ENCODE measurements around the gene JPT1.

Gene JPT1

GRCh38 chr17:75154195-75155106 is at the start of gene JPT1:
Gene JPT1, minus strand, starts transcription at chr17:75154512. Its CDS starts 115 bp downstream, at chr17:75154397.
- TF ChIP-seq GATA2 (IDR thresholded peaks at IDR 0.05; ENCODE audit: low read depth, low read length) = no peak
- no peak for TF ChIP-seq GATA3 (IDR thresholded peaks at IDR 0.05; ENCODE audit: low read depth, low read length)

GRCh38 chr17:75199886-75200618 is 45.7 kb upstream of the JPT1 start:
- TF ChIP-seq GATA2 (IDR thresholded peaks at IDR 0.05; ENCODE audit: low read depth, low read length) (no peak), GATA3 (IDR thresholded peaks at IDR 0.05; ENCODE audit: low read depth, low read length) (no peak)

GRCh38 chr17:75194879-75195278 is 40.6 kb upstream of the JPT1 start:
- TF ChIP-seq GATA3 (IDR thresholded peaks at IDR 0.05; ENCODE audit: low read depth, low read length) (no peak), GATA2 (IDR thresholded peaks at IDR 0.05; ENCODE audit: low read depth, low read length) (no peak)

GRCh38 chr17:75191584-75191983 is 37.3 kb upstream of the JPT1 start:
- TF ChIP-seq GATA2 (IDR thresholded peaks at IDR 0.05; ENCODE audit: low read depth, low read length) = no peak
- TF ChIP-seq GATA3 (IDR thresholded peaks at IDR 0.05; ENCODE audit: low read depth, low read length) = no peak

- TF ChIP-seq GATA3 (IDR thresholded peaks at IDR 0.05; ENCODE audit: low read depth, low read length) (no peak), GATA2 (IDR thresholded peaks at IDR 0.05; ENCODE audit: low read depth, low read length) (no peak)
These were observed 34.3 kb upstream of the JPT1 start for GRCh38 chr17:75188614-75189013.

- no peak for TF ChIP-seq GATA3 (IDR thresholded peaks at IDR 0.05; ENCODE audit: low read depth, low read length)
- TF ChIP-seq GATA2 (IDR thresholded peaks at IDR 0.05; ENCODE audit: low read depth, low read length) = no peak
These were observed 29.9 kb upstream of the JPT1 start for GRCh38 chr17:75183999-75184884.

- TF ChIP-seq GATA2 (IDR thresholded peaks at IDR 0.05; ENCODE audit: low read depth, low read length) = no peak
- no peak for TF ChIP-seq GATA3 (IDR thresholded peaks at IDR 0.05; ENCODE audit: low read depth, low read length)
These were observed 28.5 kb upstream of the JPT1 start, which contains the start of gene SUMO2 for GRCh38 chr17:75182569-75183436. Gene SUMO2, minus strand, starts transcription at chr17:75182959. Its CDS starts 125 bp downstream, at chr17:75182834.

- TF ChIP-seq GATA3 (IDR thresholded peaks at IDR 0.05; ENCODE audit: low read depth, low read length) = no peak
- TF ChIP-seq GATA2 (IDR thresholded peaks at IDR 0.05; ENCODE audit: low read depth, low read length) = no peak
These were observed 27.9 kb upstream of the JPT1 start for GRCh38 chr17:75182319-75182568.

- TF ChIP-seq GATA3 (IDR thresholded peaks at IDR 0.05; ENCODE audit: low read depth, low read length) (no peak), GATA2 (IDR thresholded peaks at IDR 0.05; ENCODE audit: low read depth, low read length) (no peak)
These were observed 27.5 kb upstream of the JPT1 start for GRCh38 chr17:75181608-75182318.

GRCh38 chr17:75181110-75181509 is 26.8 kb upstream of the JPT1 start:
- TF ChIP-seq GATA3 (IDR thresholded peaks at IDR 0.05; ENCODE audit: low read depth, low read length) (no peak), GATA2 (IDR thresholded peaks at IDR 0.05; ENCODE audit: low read depth, low read length) (no peak)

GRCh38 chr17:75178453-75178852 is 24.1 kb upstream of the JPT1 start:
- TF ChIP-seq GATA3 (IDR thresholded peaks at IDR 0.05; ENCODE audit: low read depth, low read length) = no peak
- no peak for TF ChIP-seq GATA2 (IDR thresholded peaks at IDR 0.05; ENCODE audit: low read depth, low read length)

GRCh38 chr17:75176625-75177024 is 22.3 kb upstream of the JPT1 start:
- TF ChIP-seq GATA2 (IDR thresholded peaks at IDR 0.05; ENCODE audit: low read depth, low read length) (no peak), GATA3 (IDR thresholded peaks at IDR 0.05; ENCODE audit: low read depth, low read length) (no peak)

Measured in SH-SY5Y (cell line).